Endodermal cell (in vitro differentiated cells): Measurements from ENCODE around the gene OR12D1. TPM values are rescaled to one million over a fixed set of nuclear protein-coding genes. Genes with fewer than 3 reads are reported as not detected.

ENCODE experiments used
- DNase-seq: peaks from one replicate; pipeline ENCODE4 v3.0.0-alpha.2; 2017
- H3K27ac ChIP-seq: 2 replicates; pipeline ENCODE4 v1.5.1; 2013; ENCODE audit warnings: mild to moderate bottlenecking, low read depth, low read length, moderate library complexity
- H3K27me3 ChIP-seq: 2 replicates; pipeline ENCODE4 v1.6.1; 2013; ENCODE audit warnings: mild to moderate bottlenecking, low read length, moderate library complexity; ENCODE audit not compliant: insufficient read depth, control insufficient read depth, poor library complexity, severe bottlenecking
- H3K36me3 ChIP-seq: 2 replicates; pipeline ENCODE4 v1.7.0; 2013; ENCODE audit warnings: mild to moderate bottlenecking, low read length, moderate library complexity; ENCODE audit not compliant: control insufficient read depth, insufficient read depth
- H3K4me1 ChIP-seq: one replicate; pipeline ENCODE4 v1.7.0; 2013; ENCODE audit warnings: low read length; ENCODE audit not compliant: control insufficient read depth, insufficient read depth
- H3K4me3 ChIP-seq: 2 replicates; pipeline ENCODE4 v1.5.1; 2013; ENCODE audit warnings: mild to moderate bottlenecking, low read length, moderate library complexity
- H3K9ac ChIP-seq: 2 replicates; pipeline ENCODE4 v1.6.1; 2013; ENCODE audit warnings: mild to moderate bottlenecking, low read length, moderate library complexity; ENCODE audit not compliant: poor library complexity, severe bottlenecking; ENCODE audit errors: extremely low read depth
- H3K9me3 ChIP-seq: 2 replicates; pipeline ENCODE4 v1.6.1; 2013; ENCODE audit warnings: mild to moderate bottlenecking, low read length, moderate library complexity; ENCODE audit not compliant: control insufficient read depth
- H3K27ac Mint-ChIP-seq: 2 replicates; pipeline ENCODE4 v1.8.0; 2020; ENCODE audit warnings: mixed read lengths
- H3K27me3 Mint-ChIP-seq: 2 replicates; pipeline ENCODE4 v1.8.0; 2021; ENCODE audit warnings: mild to moderate bottlenecking, mixed read lengths; ENCODE audit not compliant: insufficient read depth
- H3K36me3 Mint-ChIP-seq: 2 replicates; pipeline ENCODE4 v1.8.0; 2020; ENCODE audit warnings: low read depth, mixed read lengths
- H3K4me1 Mint-ChIP-seq: 2 replicates; pipeline ENCODE4 v1.8.0; 2020; ENCODE audit warnings: mixed read lengths
- H3K4me3 Mint-ChIP-seq: 2 replicates; pipeline ENCODE4 v1.8.0; 2020; ENCODE audit warnings: mild to moderate bottlenecking, moderate library complexity, mixed read lengths
- H3K9me3 Mint-ChIP-seq: 2 replicates; pipeline ENCODE4 v1.8.0; 2020; ENCODE audit warnings: mild to moderate bottlenecking, mixed read lengths
- whole genome bisulfite sequencing, 2 experiments: methylation state at CpG; one replicate each; pipeline versions ENCODE4 v1.1.5 to v1.1.7; 2013; ENCODE audit warnings: missing lambda C conversion rate in 2 of 2, mixed read lengths in 1 of 2; ENCODE audit not compliant: insufficient coverage in 1 of 2, insufficient read length in 1 of 2; 5-methylcytosine and 5-hydroxymethylcytosine counted together
- total RNA-seq, 2 donors: library from RNA; stranded (reverse); fragmentation: NEBNext Ultra II Directional in 1 of 2; extraction: Animal tissue kit (Norgen Biotek cat#: 25700) in 1 of 2; gene quantifications; 2 replicates in 1 of 2; 3 replicates in 1 of 2; pipeline ENCODE4 v1.2.1, GENCODE V29; 2021
- TF ChIP-seq, protein P1 (sequence below): fragments of 200-600 bp; sonication (generic); conservative IDR thresholded peaks from 2 replicates; pipeline ENCODE4 v1.5.0; 2021; ENCODE audit warnings: antibody characterized with exemption, mild to moderate bottlenecking

OR12D1 gene
- total RNA-seq, 2 donors from 2014 or later: not detected

- no peak overlapping the region for H3K9ac ChIP-seq
- H3K4me3 ChIP-seq: no peak overlapping the region
- TF ChIP-seq, protein P1, sequence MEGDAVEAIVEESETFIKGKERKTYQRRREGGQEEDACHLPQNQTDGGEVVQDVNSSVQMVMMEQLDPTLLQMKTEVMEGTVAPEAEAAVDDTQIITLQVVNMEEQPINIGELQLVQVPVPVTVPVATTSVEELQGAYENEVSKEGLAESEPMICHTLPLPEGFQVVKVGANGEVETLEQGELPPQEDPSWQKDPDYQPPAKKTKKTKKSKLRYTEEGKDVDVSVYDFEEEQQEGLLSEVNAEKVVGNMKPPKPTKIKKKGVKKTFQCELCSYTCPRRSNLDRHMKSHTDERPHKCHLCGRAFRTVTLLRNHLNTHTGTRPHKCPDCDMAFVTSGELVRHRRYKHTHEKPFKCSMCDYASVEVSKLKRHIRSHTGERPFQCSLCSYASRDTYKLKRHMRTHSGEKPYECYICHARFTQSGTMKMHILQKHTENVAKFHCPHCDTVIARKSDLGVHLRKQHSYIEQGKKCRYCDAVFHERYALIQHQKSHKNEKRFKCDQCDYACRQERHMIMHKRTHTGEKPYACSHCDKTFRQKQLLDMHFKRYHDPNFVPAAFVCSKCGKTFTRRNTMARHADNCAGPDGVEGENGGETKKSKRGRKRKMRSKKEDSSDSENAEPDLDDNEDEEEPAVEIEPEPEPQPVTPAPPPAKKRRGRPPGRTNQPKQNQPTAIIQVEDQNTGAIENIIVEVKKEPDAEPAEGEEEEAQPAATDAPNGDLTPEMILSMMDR: no peak
- no peak for DNase-seq
- H3K36me3 ChIP-seq: no peaks in the 10 kb centered on the region
- no peaks in the 10 kb centered on the region for H3K27me3 ChIP-seq
- Mint-ChIP-seq H3K4me1 (no peaks in the 10 kb centered on the region), H3K27me3 (no peaks in the 10 kb centered on the region), H3K9me3 (no peaks in the 10 kb centered on the region), H3K27ac (no peak overlapping the region), H3K36me3 (no peaks in the 10 kb centered on the region), H3K4me3 (no peak overlapping the region)
- H3K27ac ChIP-seq: no peak overlapping the region
- H3K9me3 ChIP-seq: no peaks in the 10 kb centered on the region
- 89 to 91% methylated on average over 3 to 6 of the region's 6 CpGs for WGBS, 2 experiments
- H3K4me1 ChIP-seq: no peaks in the 10 kb centered on the region
These were observed 47.3 kb downstream of the OR12D1 start for GRCh38 chr6:29462022-29462421.

DNA sequence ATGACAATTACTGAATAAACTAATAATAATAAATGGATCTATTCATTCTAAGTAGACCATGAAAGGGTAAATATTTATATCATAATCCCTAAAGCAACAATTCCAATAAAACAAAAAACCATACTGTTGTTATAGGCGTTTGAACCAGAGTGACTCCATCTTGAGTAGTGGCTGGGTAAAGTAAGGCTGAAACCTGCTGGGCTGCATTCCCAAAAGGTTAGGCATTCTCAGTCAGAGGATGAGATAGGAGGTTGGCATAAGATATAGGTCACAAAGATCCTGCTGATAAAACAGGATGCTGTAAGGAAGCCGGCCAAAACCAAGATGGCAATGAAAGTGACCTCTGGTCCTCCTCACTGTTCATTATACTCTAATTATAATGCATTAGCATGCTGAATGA, 50.6 kb downstream of the OR12D1 start:
- no peaks in the 10 kb centered on the region for H3K36me3 ChIP-seq
- H3K9ac ChIP-seq: no peak overlapping the region
- DNase-seq: no peak
- no peaks in the 10 kb centered on the region for H3K9me3 ChIP-seq
- Mint-ChIP-seq H3K9me3 (no peaks in the 10 kb centered on the region), H3K27me3 (no peaks in the 10 kb centered on the region), H3K36me3 (no peaks in the 10 kb centered on the region), H3K4me3 (no peak overlapping the region), H3K27ac (no peak overlapping the region), H3K4me1 (no peaks in the 10 kb centered on the region)
- H3K27me3 ChIP-seq: no peaks in the 10 kb centered on the region
- H3K4me3 ChIP-seq: no peak overlapping the region
- TF ChIP-seq, protein P1: no peak
- WGBS, 2 experiments: 71 to 93% methylated on average over 1 to 2 of the region's 2 CpGs
- H3K4me1 ChIP-seq: no peaks in the 10 kb centered on the region
- no peak overlapping the region for H3K27ac ChIP-seq

GRCh38 chr6:29465801-29466200, 51.1 kb downstream of the OR12D1 start:
- H3K4me1 Mint-ChIP-seq: no peaks in the 10 kb centered on the region

More at GRCh38 chr6:29465801-29466200, 51.1 kb downstream of the OR12D1 start:
- Histone ChIP-seq H3K27me3 (no peaks in the 10 kb centered on the region), H3K4me3 (no peak overlapping the region), H3K27ac (no peak overlapping the region), H3K9me3 (no peaks in the 10 kb centered on the region), H3K36me3 (no peaks in the 10 kb centered on the region), H3K9ac (no peak overlapping the region), H3K4me1 (no peaks in the 10 kb centered on the region)
- no peak overlapping the region for H3K4me3 Mint-ChIP-seq
- no peak for DNase-seq
- TF ChIP-seq, protein P1: no peak
- no peaks in the 10 kb centered on the region for H3K36me3 Mint-ChIP-seq
- no peak overlapping the region for H3K27ac Mint-ChIP-seq
- H3K9me3 Mint-ChIP-seq: no peaks in the 10 kb centered on the region
- WGBS, 2 experiments: 94 to 100% methylated on average over 2 of the region's 2 CpGs
- no peaks in the 10 kb centered on the region for H3K27me3 Mint-ChIP-seq
